ENCODE data around the gene S100A16. TPM values are rescaled to one million over a fixed set of nuclear protein-coding genes. Genes with fewer than 3 reads are reported as not detected.

Gene S100A16
- total and polyA plus RNA-seq, 9 of the 15 experiments (the other 6 are each of a cell fraction or from before 2014, with no cell fraction given): 1.6 to 6.9 (median 4.3) TPM

DNA sequence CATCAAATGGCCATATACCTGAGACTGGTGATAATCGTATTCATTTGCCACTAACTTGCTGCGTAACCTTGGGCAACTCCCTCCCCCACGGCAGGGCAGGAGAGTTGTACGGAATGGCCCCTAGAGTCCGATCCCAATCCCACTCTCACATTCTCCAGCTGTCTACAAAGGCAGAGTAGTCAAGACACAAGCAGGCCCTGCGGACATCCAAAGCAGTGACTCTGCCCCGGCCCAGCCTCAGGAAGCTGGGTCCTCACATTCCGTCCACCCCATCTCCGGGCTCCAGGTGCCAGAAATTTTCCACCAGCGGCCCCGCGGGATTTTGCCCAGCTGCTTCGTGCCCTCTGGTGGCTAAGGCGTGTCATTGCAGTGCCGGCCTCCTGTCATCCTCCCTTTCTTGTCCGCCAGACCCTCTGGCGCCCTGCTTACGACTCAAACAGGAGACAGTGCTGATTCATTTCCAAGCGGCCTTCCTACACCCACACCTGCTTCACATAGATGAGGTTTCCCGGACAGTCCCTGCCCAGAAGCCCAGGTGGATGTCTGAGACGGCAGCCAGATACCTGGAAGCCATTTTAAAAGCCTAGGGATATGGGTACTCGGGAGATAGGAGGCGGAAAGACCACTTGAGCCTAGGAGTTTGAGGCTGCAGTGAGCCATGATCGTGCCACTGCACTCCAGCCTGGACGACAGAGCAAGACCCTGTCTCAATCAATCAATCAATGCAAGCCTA lies 44.4 kb downstream of the S100A16 start (continued):
- TF ChIP-seq, protein P1, sequence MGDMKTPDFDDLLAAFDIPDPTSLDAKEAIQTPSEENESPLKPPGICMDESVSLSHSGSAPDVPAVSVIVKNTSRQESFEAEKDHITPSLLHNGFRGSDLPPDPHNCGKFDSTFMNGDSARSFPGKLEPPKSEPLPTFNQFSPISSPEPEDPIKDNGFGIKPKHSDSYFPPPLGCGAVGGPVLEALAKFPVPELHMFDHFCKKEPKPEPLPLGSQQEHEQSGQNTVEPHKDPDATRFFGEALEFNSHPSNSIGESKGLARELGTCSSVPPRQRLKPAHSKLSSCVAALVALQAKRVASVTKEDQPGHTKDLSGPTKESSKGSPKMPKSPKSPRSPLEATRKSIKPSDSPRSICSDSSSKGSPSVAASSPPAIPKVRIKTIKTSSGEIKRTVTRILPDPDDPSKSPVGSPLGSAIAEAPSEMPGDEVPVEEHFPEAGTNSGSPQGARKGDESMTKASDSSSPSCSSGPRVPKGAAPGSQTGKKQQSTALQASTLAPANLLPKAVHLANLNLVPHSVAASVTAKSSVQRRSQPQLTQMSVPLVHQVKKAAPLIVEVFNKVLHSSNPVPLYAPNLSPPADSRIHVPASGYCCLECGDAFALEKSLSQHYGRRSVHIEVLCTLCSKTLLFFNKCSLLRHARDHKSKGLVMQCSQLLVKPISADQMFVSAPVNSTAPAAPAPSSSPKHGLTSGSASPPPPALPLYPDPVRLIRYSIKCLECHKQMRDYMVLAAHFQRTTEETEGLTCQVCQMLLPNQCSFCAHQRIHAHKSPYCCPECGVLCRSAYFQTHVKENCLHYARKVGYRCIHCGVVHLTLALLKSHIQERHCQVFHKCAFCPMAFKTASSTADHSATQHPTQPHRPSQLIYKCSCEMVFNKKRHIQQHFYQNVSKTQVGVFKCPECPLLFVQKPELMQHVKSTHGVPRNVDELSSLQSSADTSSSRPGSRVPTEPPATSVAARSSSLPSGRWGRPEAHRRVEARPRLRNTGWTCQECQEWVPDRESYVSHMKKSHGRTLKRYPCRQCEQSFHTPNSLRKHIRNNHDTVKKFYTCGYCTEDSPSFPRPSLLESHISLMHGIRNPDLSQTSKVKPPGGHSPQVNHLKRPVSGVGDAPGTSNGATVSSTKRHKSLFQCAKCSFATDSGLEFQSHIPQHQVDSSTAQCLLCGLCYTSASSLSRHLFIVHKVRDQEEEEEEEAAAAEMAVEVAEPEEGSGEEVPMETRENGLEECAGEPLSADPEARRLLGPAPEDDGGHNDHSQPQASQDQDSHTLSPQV (IDR thresholded peaks at IDR 0.05): peak; percentile 76
- TF ChIP-seq SPI1 (IDR thresholded peaks at IDR 0.05; ENCODE audit: borderline replicate concordance, low read depth, low read length) (no peak), NR1H2 (CRISPR knock-in tag; IDR thresholded peaks at IDR 0.05) (0 out of 2 replicates have a peak, but pooled peaks have one; percentile 41), POLR2G (IDR thresholded peaks at IDR 0.05; ENCODE audit: low read depth, low read length) (peak; percentile 48; the same call in 1 of the 2 replicates), RNF2 (IDR thresholded peaks at IDR 0.05) (peak; percentile 31; the same call in 1 of the 2 replicates), ZKSCAN3 (CRISPR knock-in tag; IDR thresholded peaks at IDR 0.05) (no peak), ZNF253 (CRISPR knock-in tag; conservative IDR thresholded peaks at IDR 0.05) (no peak), GABPB1 (CRISPR knock-in tag; IDR thresholded peaks at IDR 0.05) (peak; percentile 55), CEBPG (CRISPR knock-in tag; IDR thresholded peaks at IDR 0.05) (no peak), CEBPG (tag; conservative IDR thresholded peaks at IDR 0.05 in 1 of 2, IDR thresholded peaks at IDR 0.05 in 1 of 2) (no peak)
- TF ChIP-seq, protein P2, sequence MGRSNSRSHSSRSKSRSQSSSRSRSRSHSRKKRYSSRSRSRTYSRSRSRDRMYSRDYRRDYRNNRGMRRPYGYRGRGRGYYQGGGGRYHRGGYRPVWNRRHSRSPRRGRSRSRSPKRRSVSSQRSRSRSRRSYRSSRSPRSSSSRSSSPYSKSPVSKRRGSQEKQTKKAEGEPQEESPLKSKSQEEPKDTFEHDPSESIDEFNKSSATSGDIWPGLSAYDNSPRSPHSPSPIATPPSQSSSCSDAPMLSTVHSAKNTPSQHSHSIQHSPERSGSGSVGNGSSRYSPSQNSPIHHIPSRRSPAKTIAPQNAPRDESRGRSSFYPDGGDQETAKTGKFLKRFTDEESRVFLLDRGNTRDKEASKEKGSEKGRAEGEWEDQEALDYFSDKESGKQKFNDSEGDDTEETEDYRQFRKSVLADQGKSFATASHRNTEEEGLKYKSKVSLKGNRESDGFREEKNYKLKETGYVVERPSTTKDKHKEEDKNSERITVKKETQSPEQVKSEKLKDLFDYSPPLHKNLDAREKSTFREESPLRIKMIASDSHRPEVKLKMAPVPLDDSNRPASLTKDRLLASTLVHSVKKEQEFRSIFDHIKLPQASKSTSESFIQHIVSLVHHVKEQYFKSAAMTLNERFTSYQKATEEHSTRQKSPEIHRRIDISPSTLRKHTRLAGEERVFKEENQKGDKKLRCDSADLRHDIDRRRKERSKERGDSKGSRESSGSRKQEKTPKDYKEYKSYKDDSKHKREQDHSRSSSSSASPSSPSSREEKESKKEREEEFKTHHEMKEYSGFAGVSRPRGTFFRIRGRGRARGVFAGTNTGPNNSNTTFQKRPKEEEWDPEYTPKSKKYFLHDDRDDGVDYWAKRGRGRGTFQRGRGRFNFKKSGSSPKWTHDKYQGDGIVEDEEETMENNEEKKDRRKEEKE (IDR thresholded peaks at IDR 0.05; ENCODE audit: borderline replicate concordance in 1 of 2, control insufficient read depth in 1 of 2, low read depth in 2 of 2, low read length in 1 of 2): no peak
- TF ChIP-seq, protein P3, sequence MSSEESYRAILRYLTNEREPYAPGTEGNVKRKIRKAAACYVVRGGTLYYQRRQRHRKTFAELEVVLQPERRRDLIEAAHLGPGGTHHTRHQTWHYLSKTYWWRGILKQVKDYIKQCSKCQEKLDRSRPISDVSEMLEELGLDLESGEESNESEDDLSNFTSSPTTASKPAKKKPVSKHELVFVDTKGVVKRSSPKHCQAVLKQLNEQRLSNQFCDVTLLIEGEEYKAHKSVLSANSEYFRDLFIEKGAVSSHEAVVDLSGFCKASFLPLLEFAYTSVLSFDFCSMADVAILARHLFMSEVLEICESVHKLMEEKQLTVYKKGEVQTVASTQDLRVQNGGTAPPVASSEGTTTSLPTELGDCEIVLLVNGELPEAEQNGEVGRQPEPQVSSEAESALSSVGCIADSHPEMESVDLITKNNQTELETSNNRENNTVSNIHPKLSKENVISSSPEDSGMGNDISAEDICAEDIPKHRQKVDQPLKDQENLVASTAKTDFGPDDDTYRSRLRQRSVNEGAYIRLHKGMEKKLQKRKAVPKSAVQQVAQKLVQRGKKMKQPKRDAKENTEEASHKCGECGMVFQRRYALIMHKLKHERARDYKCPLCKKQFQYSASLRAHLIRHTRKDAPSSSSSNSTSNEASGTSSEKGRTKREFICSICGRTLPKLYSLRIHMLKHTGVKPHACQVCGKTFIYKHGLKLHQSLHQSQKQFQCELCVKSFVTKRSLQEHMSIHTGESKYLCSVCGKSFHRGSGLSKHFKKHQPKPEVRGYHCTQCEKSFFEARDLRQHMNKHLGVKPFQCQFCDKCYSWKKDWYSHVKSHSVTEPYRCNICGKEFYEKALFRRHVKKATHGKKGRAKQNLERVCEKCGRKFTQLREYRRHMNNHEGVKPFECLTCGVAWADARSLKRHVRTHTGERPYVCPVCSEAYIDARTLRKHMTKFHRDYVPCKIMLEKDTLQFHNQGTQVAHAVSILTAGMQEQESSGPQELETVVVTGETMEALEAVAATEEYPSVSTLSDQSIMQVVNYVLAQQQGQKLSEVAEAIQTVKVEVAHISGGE (CRISPR knock-in tag; IDR thresholded peaks at IDR 0.05): 0 out of 6 replicates have a peak, but pooled peaks of 1 of the 3 experiments have one; percentile 8
- TF ChIP-seq, protein P4, sequence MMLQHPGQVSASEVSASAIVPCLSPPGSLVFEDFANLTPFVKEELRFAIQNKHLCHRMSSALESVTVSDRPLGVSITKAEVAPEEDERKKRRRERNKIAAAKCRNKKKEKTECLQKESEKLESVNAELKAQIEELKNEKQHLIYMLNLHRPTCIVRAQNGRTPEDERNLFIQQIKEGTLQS (IDR thresholded peaks at IDR 0.05): peak; percentile 28; the same call in 1 of the 2 replicates
- TF ChIP-seq, protein P4 (CRISPR knock-in tag; conservative IDR thresholded peaks at IDR 0.05): peak; percentile 63; the same call in 1 of the 2 replicates

Data from K562 (cell line).